GM12872 (cell line): ENCODE results near the gene RBM39.

Experiments used
- CTCF ChIP-seq: IDR thresholded peaks from 3 replicates; pipeline ENCODE4 v1.5.1; 2011; ENCODE audit warnings: low read depth, mild to moderate bottlenecking, low read length, moderate library complexity; ENCODE audit not compliant: insufficient read depth

The RBM39 gene

GRCh38 chr20:35653893-35654292 lies 88.2 kb downstream of the RBM39 start:
- TF ChIP-seq CTCF, result no peak
